ENCODE measurements around the gene UBXN6. TPM values are rescaled to one million over a fixed set of nuclear protein-coding genes. Genes with fewer than 3 reads are reported as not detected.

Gene UBXN6
- total RNA-seq, 1 donor from 2014 or later, result 49.7 TPM

- DNase-seq, result peak; percentile 47
Measured at GRCh38 chr19:4455719-4456475, 1.7 kb downstream of the UBXN6 start.

GRCh38 chr19:4454747-4455718 lies 2.6 kb downstream of the UBXN6 start:
- peak; percentile 47 for DNase-seq

DNA sequence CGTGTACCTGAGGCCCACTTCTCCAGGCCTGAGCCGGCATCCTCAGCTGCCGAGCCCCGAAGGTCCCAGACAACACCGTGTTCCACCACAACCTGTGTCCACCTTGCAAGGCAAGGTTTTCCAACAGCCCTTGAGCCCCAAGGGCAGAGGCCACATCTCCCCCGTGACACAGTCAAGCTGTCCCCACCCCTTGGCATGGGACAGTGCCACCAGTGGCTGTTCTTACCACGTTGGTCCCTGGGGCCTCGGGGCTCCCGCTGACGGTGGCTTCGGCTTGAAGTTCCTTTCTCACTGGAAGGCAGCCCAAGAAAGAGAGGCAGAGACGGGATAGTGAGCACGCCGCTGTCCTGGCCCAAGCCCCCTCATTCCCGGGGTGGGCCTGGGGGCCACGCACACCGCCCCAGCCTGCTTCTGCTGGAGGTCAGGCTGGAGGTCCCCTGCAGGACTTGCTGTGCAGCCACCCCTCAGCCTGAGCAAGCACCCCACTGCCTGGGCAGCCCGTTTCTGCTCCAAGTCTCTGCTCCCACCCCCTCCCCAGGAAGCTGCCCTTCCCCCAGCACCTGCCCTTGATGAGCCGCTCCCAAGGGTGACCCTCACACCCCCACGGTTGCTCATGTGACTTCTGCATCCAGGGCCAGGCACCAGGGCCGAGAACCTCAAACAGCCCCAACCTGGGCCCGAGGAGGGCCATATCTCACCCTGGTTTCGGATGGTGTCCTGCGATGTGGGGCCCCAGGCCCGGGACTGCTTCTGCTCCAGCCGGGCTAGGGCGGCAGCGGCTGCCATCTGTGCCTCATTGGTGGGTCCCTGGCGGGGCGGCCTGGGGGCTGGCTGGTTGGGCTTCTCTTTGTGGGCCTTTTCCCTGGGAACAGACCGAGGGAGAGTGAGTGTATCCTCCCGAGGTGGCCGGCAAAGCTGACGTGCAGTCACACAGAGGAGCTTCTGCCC lies 4.1 kb downstream of the UBXN6 start:
- no peak for DNase-seq

DNA sequence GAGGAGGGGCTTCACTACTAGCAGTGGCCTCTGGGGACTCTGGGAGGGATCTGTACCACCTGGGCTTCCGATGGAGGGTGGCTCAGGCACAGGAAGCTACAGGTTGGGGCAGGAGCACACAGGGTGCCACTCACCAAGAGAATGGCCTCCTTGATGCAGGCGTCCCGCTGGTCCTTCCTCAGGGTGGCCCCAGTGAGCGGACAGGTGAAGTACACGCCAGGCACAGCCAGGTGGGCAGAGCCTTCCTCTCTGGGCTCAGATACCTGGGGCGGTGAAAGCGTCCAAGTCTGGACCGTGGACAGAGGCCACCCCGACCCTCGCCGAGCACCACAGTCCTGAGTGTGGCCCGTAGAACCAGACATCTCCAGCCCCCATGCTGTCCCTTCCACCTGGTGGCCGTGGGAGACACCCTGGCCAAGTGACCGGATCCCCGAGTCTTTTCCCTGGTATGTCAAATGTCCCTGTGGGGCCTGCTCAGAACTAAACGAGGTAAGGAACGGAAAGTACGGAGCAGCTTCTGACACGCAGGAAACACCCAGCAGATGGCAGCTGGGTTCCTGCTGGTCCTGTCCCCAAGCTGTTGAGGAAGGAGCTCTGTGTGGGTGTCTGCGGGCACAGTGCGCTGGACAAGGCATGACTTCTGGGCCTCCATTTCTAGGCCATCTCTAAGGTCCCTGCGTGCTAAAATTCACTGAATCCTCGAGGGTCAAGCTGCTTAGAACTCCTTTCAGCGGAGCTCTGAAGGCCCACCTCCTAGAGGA lies 5.2 kb downstream of the UBXN6 start:
- DNase-seq, result no peak

DNA sequence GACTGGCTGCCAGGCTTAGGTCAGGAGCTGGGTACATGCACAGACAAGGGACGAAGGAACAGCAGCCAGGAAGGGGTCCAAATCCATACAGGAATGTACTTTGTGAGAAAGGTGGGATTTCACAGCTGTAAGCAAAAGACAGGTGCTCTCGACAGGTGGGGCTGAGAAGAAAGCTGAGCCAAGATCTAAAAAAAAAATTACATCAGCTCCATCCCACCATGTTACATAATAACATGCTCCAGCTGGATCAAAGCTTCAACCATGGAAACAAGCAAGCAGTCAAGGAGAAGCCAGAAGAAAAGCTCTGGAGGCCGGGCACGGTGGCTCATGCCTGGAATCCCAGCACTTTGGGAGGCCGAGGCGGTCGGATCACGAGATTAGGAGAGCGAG lies 8.0 kb downstream of the UBXN6 start:
- no peak for DNase-seq

- no peak for DNase-seq
Measured at GRCh38 chr19:4449022-4449638, 8.5 kb downstream of the UBXN6 start.

- no peak for DNase-seq
Measured at GRCh38 chr19:4448147-4448985, 9.2 kb downstream of the UBXN6 start.

GRCh38 chr19:4447327-4448146 lies 10.1 kb downstream of the UBXN6 start:
- DNase-seq, result no peak

DNA sequence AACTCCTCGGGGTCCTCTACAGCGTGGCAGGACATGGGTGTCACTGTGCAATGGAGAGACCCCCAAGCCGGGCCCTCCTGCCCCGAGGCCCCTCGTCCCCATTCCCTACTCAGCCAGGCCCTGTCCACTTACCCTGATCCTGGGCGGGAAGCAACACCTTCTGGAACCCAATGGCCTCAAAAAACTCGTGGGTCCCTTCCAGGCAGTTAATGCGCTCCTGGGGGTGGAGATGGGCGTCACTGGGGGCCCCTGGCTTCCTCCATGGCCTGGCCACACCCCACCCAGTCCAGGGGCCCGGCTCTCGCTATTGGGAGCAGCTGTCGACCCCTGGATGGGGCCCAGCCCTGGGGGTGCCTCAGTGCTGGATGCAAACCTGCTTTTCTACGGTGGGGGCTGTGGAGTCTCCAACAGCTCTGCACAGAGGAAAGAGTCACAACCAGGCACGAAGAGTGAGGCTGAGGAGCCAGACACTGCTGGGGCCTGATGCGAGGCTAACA lies 10.8 kb downstream of the UBXN6 start:
- no peak for DNase-seq

- no peak for DNase-seq
Measured at GRCh38 chr19:4445963-4446703, 11.5 kb downstream of the UBXN6 start.

GRCh38 chr19:4444765-4445741 lies 12.5 kb downstream of the UBXN6 start:
- no peak for DNase-seq

DNA sequence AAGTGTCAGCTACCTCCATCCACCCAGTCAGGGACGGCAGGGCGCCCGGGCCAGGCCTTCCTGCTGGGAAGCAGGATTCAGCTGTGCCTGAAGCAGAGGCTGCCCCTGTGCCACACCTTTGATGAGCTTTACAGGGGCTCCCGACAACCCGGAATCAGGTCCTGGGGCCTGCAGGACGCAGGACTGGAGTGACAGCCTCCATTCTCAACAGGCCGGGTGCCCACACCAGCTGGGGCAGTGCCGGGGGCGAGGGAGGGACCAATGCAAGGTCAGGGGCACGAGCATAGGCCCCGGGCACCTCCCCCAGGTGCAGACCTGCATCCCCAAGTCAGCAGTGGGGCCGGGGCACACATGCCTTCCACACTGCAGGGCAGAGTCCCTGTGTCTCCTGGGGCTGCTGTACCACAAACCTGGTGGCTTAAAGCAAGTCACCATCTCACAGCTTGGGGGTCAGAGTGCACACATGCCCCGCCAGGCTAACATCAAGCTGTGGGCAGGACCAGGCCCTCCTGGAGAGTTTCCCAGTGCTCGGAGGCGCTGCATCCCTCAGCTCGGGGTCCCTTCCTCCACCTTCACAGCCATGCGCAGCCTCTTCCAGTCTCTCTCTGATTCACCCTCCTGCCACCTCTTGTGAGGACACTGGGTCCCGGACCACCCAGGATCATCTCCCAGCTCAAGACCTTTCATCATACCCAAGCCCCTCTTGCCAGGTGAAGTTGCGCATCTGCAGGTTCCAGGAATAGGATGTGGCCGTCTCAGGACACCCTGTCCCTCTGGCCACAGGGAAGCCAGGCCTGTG lies 13.4 kb downstream of the UBXN6 start:
- no peak for DNase-seq

DNA sequence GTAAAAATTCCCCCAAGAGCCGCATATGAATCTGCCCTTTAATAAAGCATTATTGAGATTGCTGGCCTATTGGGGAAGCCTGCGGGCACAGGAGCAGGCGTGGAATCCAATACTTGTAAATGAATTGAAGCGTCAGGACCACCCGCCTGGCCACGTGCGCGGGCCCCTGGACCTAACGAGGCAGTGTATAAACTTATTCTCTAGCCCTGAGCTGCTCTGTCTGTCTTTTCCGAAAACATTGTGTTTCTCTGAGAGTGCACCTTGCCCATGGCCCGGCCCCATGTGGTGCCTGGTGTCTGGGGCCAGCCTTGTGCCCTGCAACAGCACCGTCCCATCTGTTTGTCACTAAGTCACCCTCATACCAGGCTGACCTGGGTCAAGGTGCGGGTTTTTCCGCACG lies 14.4 kb downstream of the UBXN6 start:
- no peak for DNase-seq

DNA sequence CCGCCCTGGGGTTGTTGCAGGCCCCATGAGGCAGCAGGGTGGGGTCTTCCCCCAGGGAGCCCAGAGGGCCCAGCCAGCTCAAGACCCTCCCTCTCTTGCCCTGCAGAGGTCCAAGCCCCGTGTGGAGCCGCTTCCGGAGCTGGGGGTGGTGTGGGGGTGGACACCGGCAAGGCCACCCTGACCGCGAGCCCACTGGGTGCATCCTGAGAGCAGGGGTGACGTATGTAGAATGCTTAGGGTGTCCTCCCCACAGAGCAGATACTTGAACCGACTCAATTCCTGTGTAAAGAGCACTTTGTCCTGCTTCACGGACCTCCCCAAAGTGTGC lies 14.8 kb downstream of the UBXN6 start:
- DNase-seq, result no peak

GRCh38 chr19:4441994-4442818 lies 15.4 kb downstream of the UBXN6 start:
- no peak for DNase-seq
